ENCODE measurements around the gene LETM1. TPM values are rescaled to one million over a fixed set of nuclear protein-coding genes. Genes with fewer than 3 reads are reported as not detected.
"Not testable (repeated sequence)": the region's sequence is repeated elsewhere in the genome, so short reads cannot be mapped to it uniquely, and the experiment has no call there.

The LETM1 gene
- total and polyA plus RNA-seq, 4 donors: 12.2 to 46.9 (median 24.1) TPM

- no peaks in the 10 kb centered on the region for H3K9me3 ChIP-seq (ENCODE audit: control insufficient read depth in 4 of 4, low read length in 3 of 4)
- DNase-seq (ENCODE audit: low spot score): no peak
- no peak overlapping the region for H3K4me3 ChIP-seq (ENCODE audit: low read depth in 1 of 3, low read length in 3 of 3)
- H3K36me3 ChIP-seq (ENCODE audit: control insufficient read depth in 4 of 4, insufficient read depth in 3 of 4, low read depth in 1 of 4, low read length in 3 of 4): peaks cover 5 to 13% (median 6%) of the 10 kb centered on the region in 4 donors
- WGBS: 93% methylated on average over 10 of the region's 10 CpGs
- TF ChIP-seq NR2F2 (IDR thresholded peaks at IDR 0.05) (no peak), HNF4A (conservative IDR thresholded peaks at IDR 0.05) (no peak), ATF3 (IDR thresholded peaks at IDR 0.05) (no peak), FOXA2 (IDR thresholded peaks at IDR 0.05) (no peak), FOXA1 (IDR thresholded peaks at IDR 0.05) (no peak), EGR1 (IDR thresholded peaks at IDR 0.05; ENCODE audit: low read depth in 2 of 2) (no peak), RXRA (IDR thresholded peaks at IDR 0.05) (no peak), SP1 (IDR thresholded peaks at IDR 0.05) (no peak), JUND (IDR thresholded peaks at IDR 0.05) (no peak)
- no peak overlapping the region for H3K9ac ChIP-seq (ENCODE audit: low read depth in 1 of 2, low read length in 2 of 2)
- no peak overlapping the region for H3K27ac ChIP-seq (ENCODE audit: low read depth in 1 of 2, low read length in 2 of 2)
- no peaks in the 10 kb centered on the region for H3K27me3 ChIP-seq (ENCODE audit: control insufficient read depth in 4 of 4, insufficient read depth in 4 of 4, low read length in 3 of 4)
- H3K4me1 ChIP-seq (ENCODE audit: control insufficient read depth in 4 of 4, insufficient read depth in 4 of 4, low read length in 3 of 4): peaks cover 0 to 26% (median 17%) of the 10 kb centered on the region in 4 donors
These were observed 5.7 kb downstream of the LETM1 start for GRCh38 chr4:1850276-1850675.

DNA sequence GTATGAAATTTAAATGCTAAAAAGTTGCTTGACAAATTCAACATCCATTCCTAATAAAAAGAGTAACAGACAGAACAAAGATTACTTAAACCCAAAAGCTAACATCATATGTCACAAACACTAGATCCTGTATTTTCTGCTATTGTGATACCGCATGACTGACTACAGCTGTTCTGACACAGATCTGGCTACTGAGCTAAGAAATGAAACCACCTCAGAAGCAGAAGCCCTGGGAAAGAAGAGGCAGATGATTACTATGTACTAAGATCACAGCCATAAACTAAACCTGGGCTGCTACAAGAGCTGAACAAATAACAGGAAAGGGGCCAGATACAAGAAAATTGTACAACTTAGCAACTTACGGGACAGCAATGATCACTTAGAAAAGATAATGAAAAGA lies 9.4 kb downstream of the LETM1 start:
- no peak for DNase-seq (ENCODE audit: low spot score)
- Histone ChIP-seq H3K4me1 (ENCODE audit: control insufficient read depth in 4 of 4, insufficient read depth in 4 of 4, low read length in 3 of 4) (peaks cover 0 to 7% (median 5%) of the 10 kb centered on the region in 4 donors), H3K9me3 (ENCODE audit: control insufficient read depth in 4 of 4, low read length in 3 of 4) (no peaks in the 10 kb centered on the region), H3K27ac (ENCODE audit: low read depth in 1 of 2, low read length in 2 of 2) (no peak overlapping the region), H3K4me3 (ENCODE audit: low read depth in 1 of 3, low read length in 3 of 3) (no peak overlapping the region), H3K36me3 (ENCODE audit: control insufficient read depth in 4 of 4, insufficient read depth in 3 of 4, low read depth in 1 of 4, low read length in 3 of 4) (peaks cover 9 to 28% (median 13%) of the 10 kb centered on the region in 4 donors), H3K9ac (ENCODE audit: low read depth in 1 of 2, low read length in 2 of 2) (no peak overlapping the region), H3K27me3 (ENCODE audit: control insufficient read depth in 4 of 4, insufficient read depth in 4 of 4, low read length in 3 of 4) (no peaks in the 10 kb centered on the region)
- 96% methylated on average over 2 of the region's 2 CpGs for WGBS
- TF ChIP-seq, protein P1, sequence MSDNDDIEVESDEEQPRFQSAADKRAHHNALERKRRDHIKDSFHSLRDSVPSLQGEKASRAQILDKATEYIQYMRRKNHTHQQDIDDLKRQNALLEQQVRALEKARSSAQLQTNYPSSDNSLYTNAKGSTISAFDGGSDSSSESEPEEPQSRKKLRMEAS (IDR thresholded peaks at IDR 0.05): no peak
- TF ChIP-seq, protein P2, sequence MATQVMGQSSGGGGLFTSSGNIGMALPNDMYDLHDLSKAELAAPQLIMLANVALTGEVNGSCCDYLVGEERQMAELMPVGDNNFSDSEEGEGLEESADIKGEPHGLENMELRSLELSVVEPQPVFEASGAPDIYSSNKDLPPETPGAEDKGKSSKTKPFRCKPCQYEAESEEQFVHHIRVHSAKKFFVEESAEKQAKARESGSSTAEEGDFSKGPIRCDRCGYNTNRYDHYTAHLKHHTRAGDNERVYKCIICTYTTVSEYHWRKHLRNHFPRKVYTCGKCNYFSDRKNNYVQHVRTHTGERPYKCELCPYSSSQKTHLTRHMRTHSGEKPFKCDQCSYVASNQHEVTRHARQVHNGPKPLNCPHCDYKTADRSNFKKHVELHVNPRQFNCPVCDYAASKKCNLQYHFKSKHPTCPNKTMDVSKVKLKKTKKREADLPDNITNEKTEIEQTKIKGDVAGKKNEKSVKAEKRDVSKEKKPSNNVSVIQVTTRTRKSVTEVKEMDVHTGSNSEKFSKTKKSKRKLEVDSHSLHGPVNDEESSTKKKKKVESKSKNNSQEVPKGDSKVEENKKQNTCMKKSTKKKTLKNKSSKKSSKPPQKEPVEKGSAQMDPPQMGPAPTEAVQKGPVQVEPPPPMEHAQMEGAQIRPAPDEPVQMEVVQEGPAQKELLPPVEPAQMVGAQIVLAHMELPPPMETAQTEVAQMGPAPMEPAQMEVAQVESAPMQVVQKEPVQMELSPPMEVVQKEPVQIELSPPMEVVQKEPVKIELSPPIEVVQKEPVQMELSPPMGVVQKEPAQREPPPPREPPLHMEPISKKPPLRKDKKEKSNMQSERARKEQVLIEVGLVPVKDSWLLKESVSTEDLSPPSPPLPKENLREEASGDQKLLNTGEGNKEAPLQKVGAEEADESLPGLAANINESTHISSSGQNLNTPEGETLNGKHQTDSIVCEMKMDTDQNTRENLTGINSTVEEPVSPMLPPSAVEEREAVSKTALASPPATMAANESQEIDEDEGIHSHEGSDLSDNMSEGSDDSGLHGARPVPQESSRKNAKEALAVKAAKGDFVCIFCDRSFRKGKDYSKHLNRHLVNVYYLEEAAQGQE (IDR thresholded peaks at IDR 0.05): no peak
- TF ChIP-seq GABPA (IDR thresholded peaks at IDR 0.05 in 1 of 2, conservative IDR thresholded peaks at IDR 0.05 in 1 of 2) (no peak), NR2F2 (IDR thresholded peaks at IDR 0.05) (no peak), TAF1 (conservative IDR thresholded peaks at IDR 0.05) (no peak), EGR1 (IDR thresholded peaks at IDR 0.05; ENCODE audit: low read depth in 2 of 2) (no peak), SP1 (IDR thresholded peaks at IDR 0.05) (no peak), ATF3 (IDR thresholded peaks at IDR 0.05) (no peak), RXRA (IDR thresholded peaks at IDR 0.05) (no peak)
- TF ChIP-seq, protein P3, sequence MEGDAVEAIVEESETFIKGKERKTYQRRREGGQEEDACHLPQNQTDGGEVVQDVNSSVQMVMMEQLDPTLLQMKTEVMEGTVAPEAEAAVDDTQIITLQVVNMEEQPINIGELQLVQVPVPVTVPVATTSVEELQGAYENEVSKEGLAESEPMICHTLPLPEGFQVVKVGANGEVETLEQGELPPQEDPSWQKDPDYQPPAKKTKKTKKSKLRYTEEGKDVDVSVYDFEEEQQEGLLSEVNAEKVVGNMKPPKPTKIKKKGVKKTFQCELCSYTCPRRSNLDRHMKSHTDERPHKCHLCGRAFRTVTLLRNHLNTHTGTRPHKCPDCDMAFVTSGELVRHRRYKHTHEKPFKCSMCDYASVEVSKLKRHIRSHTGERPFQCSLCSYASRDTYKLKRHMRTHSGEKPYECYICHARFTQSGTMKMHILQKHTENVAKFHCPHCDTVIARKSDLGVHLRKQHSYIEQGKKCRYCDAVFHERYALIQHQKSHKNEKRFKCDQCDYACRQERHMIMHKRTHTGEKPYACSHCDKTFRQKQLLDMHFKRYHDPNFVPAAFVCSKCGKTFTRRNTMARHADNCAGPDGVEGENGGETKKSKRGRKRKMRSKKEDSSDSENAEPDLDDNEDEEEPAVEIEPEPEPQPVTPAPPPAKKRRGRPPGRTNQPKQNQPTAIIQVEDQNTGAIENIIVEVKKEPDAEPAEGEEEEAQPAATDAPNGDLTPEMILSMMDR (IDR thresholded peaks at IDR 0.05; ENCODE audit: low read depth, low read length, missing input control): no peak

GRCh38 chr4:1844618-1845017 lies 11.3 kb downstream of the LETM1 start:
- not testable (repeated sequence) for DNase-seq (ENCODE audit: low spot score); H3K27ac ChIP-seq (ENCODE audit: low read depth in 1 of 2, low read length in 2 of 2); H3K27me3 ChIP-seq (ENCODE audit: control insufficient read depth in 4 of 4, insufficient read depth in 4 of 4, low read length in 3 of 4); H3K4me1 ChIP-seq (ENCODE audit: control insufficient read depth in 4 of 4, insufficient read depth in 4 of 4, low read length in 3 of 4); H3K9me3 ChIP-seq (ENCODE audit: control insufficient read depth in 4 of 4, low read length in 3 of 4); H3K4me3 ChIP-seq (ENCODE audit: low read depth in 1 of 3, low read length in 3 of 3); H3K9ac ChIP-seq (ENCODE audit: low read depth in 1 of 2, low read length in 2 of 2)
- 96% methylated on average over 10 of the region's 10 CpGs for WGBS
- H3K36me3 ChIP-seq (ENCODE audit: control insufficient read depth in 4 of 4, insufficient read depth in 3 of 4, low read depth in 1 of 4, low read length in 3 of 4): peaks cover 11 to 41% (median 19%) of the 10 kb centered on the region in 4 donors

Measured in liver (tissue), 9 donors.